Vagina (tissue), 2 donors: ENCODE data around the gene TAF6.

Experiments
- POLR2A ChIP-seq, 2 donors: fragments of 450-650 bp; IDR thresholded peaks; one replicate each; pipeline ENCODE4 v1.6.1; 2017; ENCODE audit warnings: antibody characterized with exemption in 2 of 2, mild to moderate bottlenecking in 2 of 2, moderate library complexity in 2 of 2
- POLR2AphosphoS5 ChIP-seq, 2 donors: sonication (generic); formaldehyde crosslinking; IDR thresholded peaks; one replicate each; pipeline ENCODE4 v1.9.0; 2017; ENCODE audit warnings: antibody characterized with exemption in 2 of 2, mild to moderate bottlenecking in 2 of 2, low read depth in 1 of 2; ENCODE audit not compliant: insufficient read depth in 1 of 2
- TF ChIP-seq, protein P1 (sequence below), 3 experiments: fragments of 450-650 bp in 2 of 3; fragments of 200-600 bp in 1 of 3; sonication (generic) in 1 of 3; IDR thresholded peaks; one replicate each; pipeline ENCODE4 v1.5.1; 2017 to 2019; ENCODE audit warnings: antibody characterized with exemption in 3 of 3, mild to moderate bottlenecking in 2 of 3, moderate library complexity in 2 of 3

DNA sequence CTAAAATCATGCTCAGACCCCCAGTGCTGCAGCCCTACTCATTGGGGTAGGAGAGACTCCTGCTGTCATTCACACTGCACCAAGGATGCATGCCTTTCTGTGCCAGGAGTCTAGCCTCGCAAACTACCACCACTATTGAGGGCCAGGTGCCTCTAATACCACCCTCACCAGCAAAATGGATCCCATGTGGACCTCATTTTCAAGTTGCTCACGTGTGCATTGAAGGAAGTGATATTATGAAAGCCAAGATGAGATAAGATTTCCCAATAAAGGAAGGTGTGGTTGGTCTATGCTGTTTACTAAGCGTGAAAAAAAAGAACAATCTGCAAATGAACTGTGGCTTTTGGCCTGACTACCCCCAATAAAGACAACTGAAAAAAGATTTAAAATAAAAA lies 22.4 kb upstream of the TAF6 start:
- TF ChIP-seq, protein P1, sequence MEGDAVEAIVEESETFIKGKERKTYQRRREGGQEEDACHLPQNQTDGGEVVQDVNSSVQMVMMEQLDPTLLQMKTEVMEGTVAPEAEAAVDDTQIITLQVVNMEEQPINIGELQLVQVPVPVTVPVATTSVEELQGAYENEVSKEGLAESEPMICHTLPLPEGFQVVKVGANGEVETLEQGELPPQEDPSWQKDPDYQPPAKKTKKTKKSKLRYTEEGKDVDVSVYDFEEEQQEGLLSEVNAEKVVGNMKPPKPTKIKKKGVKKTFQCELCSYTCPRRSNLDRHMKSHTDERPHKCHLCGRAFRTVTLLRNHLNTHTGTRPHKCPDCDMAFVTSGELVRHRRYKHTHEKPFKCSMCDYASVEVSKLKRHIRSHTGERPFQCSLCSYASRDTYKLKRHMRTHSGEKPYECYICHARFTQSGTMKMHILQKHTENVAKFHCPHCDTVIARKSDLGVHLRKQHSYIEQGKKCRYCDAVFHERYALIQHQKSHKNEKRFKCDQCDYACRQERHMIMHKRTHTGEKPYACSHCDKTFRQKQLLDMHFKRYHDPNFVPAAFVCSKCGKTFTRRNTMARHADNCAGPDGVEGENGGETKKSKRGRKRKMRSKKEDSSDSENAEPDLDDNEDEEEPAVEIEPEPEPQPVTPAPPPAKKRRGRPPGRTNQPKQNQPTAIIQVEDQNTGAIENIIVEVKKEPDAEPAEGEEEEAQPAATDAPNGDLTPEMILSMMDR (IDR thresholded peaks at IDR 0.05) = no peak
- TF ChIP-seq POLR2AphosphoS5 (IDR thresholded peaks at IDR 0.05; ENCODE audit: insufficient read depth in 1 of 2, low read depth in 1 of 2) (no peak), POLR2A (IDR thresholded peaks at IDR 0.05) (no peak)
